HCT116 (cell line): ENCODE results near the gene CREB3. TPM values are rescaled to one million over a fixed set of nuclear protein-coding genes. Genes with fewer than 3 reads are reported as not detected.

Source experiments
- ATAC-seq: fragments of 200-7000 bp; cut with Tn5 transposase; 2 replicates; pipeline ENCODE4 v1.9.1; 2020; ENCODE audit warnings: mild to moderate bottlenecking, moderate library complexity
- BruUV-seq: library from RNA; stranded (reverse); fragments of 400-500 nt; replicated peaks from 2 replicates; lab custom pipeline; 2021; lab: Mats Ljungman, UMichigan
- CTCF ChIA-PET: fragments of 300-600 bp; sonication (Branson Sonifier 250); formaldehyde crosslinking; loops from one replicate; lab custom pipeline; 2021; ENCODE audit warnings: antibody characterized with exemption; lab: Charles Lee
- POLR2A ChIA-PET: fragments of 300-600, 350-600 bp; sonication (Branson Sonifier 250); formaldehyde crosslinking; loops from one replicate; lab custom pipeline; 2021; ENCODE audit warnings: antibody characterized with exemption; lab: Charles Lee
- RAD21 ChIA-PET, 2 experiments: fragments of 300-600 bp; sonication (Branson Sonifier 250); formaldehyde crosslinking; loops; one replicate each; lab custom pipeline; 2023; ENCODE audit warnings: low total read pairs in 2 of 2; ENCODE audit not compliant: uncharacterized antibody in 2 of 2, unreplicated experiment in 2 of 2, low non-redundant PET in 1 of 2; lab: Charles Lee
- DNase-seq: peaks from one replicate; pipeline ENCODE4 v3.0.0-alpha.2; 2010; ENCODE audit warnings: low read depth, low spot score
- H2AFZ ChIP-seq: fragments of 200-600 bp; shearing (Covaris generic), sonication (generic); 2 replicates; pipeline ENCODE4 v1.6.1; 2017; ENCODE audit warnings: low read depth, mixed run types, mixed read lengths, antibody characterized with exemption, low read length; ENCODE audit not compliant: poor library complexity, severe bottlenecking
- H3K27ac ChIP-seq: 2 replicates; pipeline ENCODE4 v1.5.1; 2012; ENCODE audit warnings: low read depth, low read length
- H3K27me3 ChIP-seq: fragments of 200-600 bp; sonication (generic); 2 replicates; pipeline ENCODE4 v1.6.1; 2016; ENCODE audit warnings: mixed run types, low read length, mixed read lengths; ENCODE audit not compliant: insufficient read depth
- H3K36me3 ChIP-seq, 2 experiments: fragments of 200-500 bp in 1 of 2; fragments of 200-600 bp in 1 of 2; sonication (Bioruptor generic) in 1 of 2; sonication (generic) in 1 of 2; 2 replicates each; pipeline versions ENCODE4 v1.5.1 to v1.6.1; 2014 to 2016; ENCODE audit warnings: low read length in 2 of 2, inconsistent platforms in 1 of 2, mixed read lengths in 1 of 2, mixed run types in 1 of 2; ENCODE audit not compliant: insufficient read depth in 2 of 2, control insufficient read depth in 1 of 2
- H3K4me1 ChIP-seq, 2 experiments: fragments of 200-600 bp in 1 of 2; sonication (generic) in 1 of 2; 2 replicates each; pipeline versions ENCODE4 v1.5.1 to v1.6.1; 2012 to 2017; ENCODE audit warnings: low read length in 2 of 2, inconsistent platforms in 1 of 2, mild to moderate bottlenecking in 1 of 2, mixed read lengths in 1 of 2, mixed run types in 1 of 2, moderate library complexity in 1 of 2; ENCODE audit not compliant: insufficient read depth in 2 of 2, control insufficient read depth in 1 of 2
- H3K4me2 ChIP-seq: fragments of 200-600 bp; sonication (generic); 2 replicates; pipeline ENCODE4 v1.6.1; 2017; ENCODE audit warnings: mixed run types, low read length, mixed read lengths
- H3K4me3 ChIP-seq, 2 experiments: fragments of 200-600 bp in 1 of 2; sonication (generic) in 1 of 2; replicated peaks in 1 of 2; 2 replicates each; pipeline ENCODE4 v1.5.1; 2011 to 2016; ENCODE audit warnings: low read length in 2 of 2, control low read depth in 1 of 2, low read depth in 1 of 2, mild to moderate bottlenecking in 1 of 2, mixed read lengths in 1 of 2, mixed run types in 1 of 2
- H3K79me2 ChIP-seq: fragments of 200-600 bp; sonication (generic); 2 replicates; pipeline ENCODE4 v1.6.1; 2017; ENCODE audit warnings: mild to moderate bottlenecking, mixed run types, low read length, moderate library complexity, mixed read lengths; ENCODE audit not compliant: insufficient read depth
- H3K9ac ChIP-seq: fragments of 200-600 bp; sonication (generic); 2 replicates; pipeline ENCODE4 v1.6.1; 2016; ENCODE audit warnings: low read length, mixed read lengths
- H3K9me2 ChIP-seq: fragments of 200-600 bp; sonication (generic), shearing (Covaris generic); 2 replicates; pipeline ENCODE4 v1.6.1; 2017; ENCODE audit warnings: mixed run types, mild to moderate bottlenecking, moderate library complexity; ENCODE audit not compliant: insufficient read depth
- H3K9me3 ChIP-seq, 2 experiments: fragments of 200-500 bp in 1 of 2; fragments of 200-600 bp in 1 of 2; sonication (Bioruptor generic) in 1 of 2; sonication (generic) in 1 of 2; 2 replicates each; pipeline ENCODE4 v1.6.1; 2014 to 2017; ENCODE audit warnings: low read length in 2 of 2, mixed read lengths in 2 of 2, inconsistent platforms in 1 of 2, low read depth in 1 of 2, mild to moderate bottlenecking in 1 of 2, mixed run types in 1 of 2, moderate library complexity in 1 of 2; ENCODE audit not compliant: control insufficient read depth in 1 of 2, insufficient read depth in 1 of 2
- H4K20me1 ChIP-seq: fragments of 200-600 bp; sonication (generic), shearing (Covaris generic); 2 replicates; pipeline ENCODE4 v1.6.1; 2017; ENCODE audit warnings: mixed run types, mild to moderate bottlenecking, moderate library complexity; ENCODE audit not compliant: insufficient read depth
- CBX3 ChIP-seq: IDR thresholded peaks from 2 replicates; pipeline ENCODE4 v1.6.1; 2012; ENCODE audit warnings: low read depth
- EGR1 ChIP-seq: IDR thresholded peaks from 2 replicates; pipeline ENCODE4 v1.6.1; 2012; ENCODE audit warnings: low read depth
- EZH2 ChIP-seq: fragments of 200-600 bp; sonication (generic); IDR thresholded peaks from 2 replicates; pipeline ENCODE4 v1.6.1; 2017; ENCODE audit warnings: antibody characterized with exemption, mixed run types
- EZH2phosphoT487 ChIP-seq: fragments of 200-600 bp; IDR thresholded peaks from 2 replicates; pipeline ENCODE4 v1.6.1; 2018; ENCODE audit warnings: antibody characterized with exemption, borderline replicate concordance
- SP1 ChIP-seq: IDR thresholded peaks from 2 replicates; pipeline ENCODE4 v1.6.1; 2012; ENCODE audit warnings: low read depth
- TCF7L2 ChIP-seq: IDR thresholded peaks from 2 replicates; pipeline ENCODE4 v1.7.0; 2011; ENCODE audit warnings: borderline replicate concordance, inconsistent platforms; ENCODE audit not compliant: insufficient read depth, insufficient read length; ENCODE audit errors: extremely low read depth
- YY1 ChIP-seq: IDR thresholded peaks from 2 replicates; pipeline ENCODE4 v1.6.1; 2011; ENCODE audit warnings: low read length, low read depth, moderate library complexity, mild to moderate bottlenecking; ENCODE audit not compliant: insufficient replicate concordance; ENCODE audit errors: extremely low read depth
- ZFX ChIP-seq: fragments of 450-650 bp; IDR thresholded peaks from 2 replicates; pipeline ENCODE4 v1.6.1; 2017
- ZNF274 ChIP-seq: fragments of 200-500 bp; sonication (Bioruptor generic); IDR thresholded peaks from 2 replicates; pipeline ENCODE4 v1.6.1; 2014; ENCODE audit warnings: mild to moderate bottlenecking, low read depth, low read length, inconsistent platforms
- intact Hi-C: fragments of 100-400 bp; cut with micrococcal nuclease; formaldehyde crosslinking; loops from 2 replicates; pipeline ENCODE4 v1.10.0; 2022
- total RNA-seq: library from RNA; stranded (reverse); gene quantifications from one replicate; pipeline ENCODE4 v1.2.1, GENCODE V29; 2021; ENCODE audit not compliant: unreplicated experiment
- TF ChIP-seq, protein P1 (sequence below), 3 experiments: fragments of 200-600 bp in 1 of 3; sonication (generic) in 1 of 3; IDR thresholded peaks in 2 of 3; conservative IDR thresholded peaks in 1 of 3; 2 replicates each; pipeline ENCODE4 v1.5.1; 2012 to 2017; ENCODE audit warnings: low read depth in 2 of 3, low read length in 2 of 3, antibody characterized with exemption in 1 of 3, borderline replicate concordance in 1 of 3, control low read depth in 1 of 3, mild to moderate bottlenecking in 1 of 3, mixed read lengths in 1 of 3, mixed run types in 1 of 3, moderate library complexity in 1 of 3; ENCODE audit not compliant: insufficient read depth in 1 of 3

The CREB3 gene
- total RNA-seq, 1 experiment from 2014 or later = 22.3 TPM

DNA sequence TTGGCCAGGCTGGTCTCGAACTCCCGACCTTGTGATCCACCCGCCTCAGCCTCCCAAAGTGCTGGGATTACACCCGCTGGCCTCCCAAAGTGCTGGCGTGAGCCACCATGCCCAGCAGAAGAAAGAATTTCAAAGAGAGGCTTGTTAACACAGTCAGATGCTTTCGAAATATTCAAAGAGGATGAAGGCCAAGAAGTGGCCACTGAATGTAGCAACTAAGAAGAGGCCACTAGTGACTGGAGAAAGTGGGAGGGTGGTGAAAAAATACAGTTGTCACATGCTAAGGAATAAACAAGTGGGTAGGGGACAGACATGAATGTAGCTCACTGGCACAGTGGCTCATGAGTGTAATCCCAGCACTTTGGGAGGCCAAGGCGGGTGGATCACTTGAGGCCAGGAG lies 29.8 kb upstream of the CREB3 start:
- ChIA-PET RAD21 (no interaction called here), CTCF (no interaction called here), POLR2A (no interaction called here)
- no peaks in the 10 kb centered on the region for H3K4me1 ChIP-seq
- H2AFZ ChIP-seq = no peak overlapping the region
- no peaks in the 10 kb centered on the region for H4K20me1 ChIP-seq
- H3K79me2 ChIP-seq = no peaks in the 10 kb centered on the region
- DNase-seq (no peak), ATAC-seq (no peak)
- intact Hi-C loops = no loop called here
- H3K4me3 ChIP-seq = no peak overlapping the region
- no peaks in the 10 kb centered on the region for H3K9me2 ChIP-seq
- H3K4me2 ChIP-seq = no peak overlapping the region
- no peak overlapping the region for H3K9ac ChIP-seq
- TF ChIP-seq, protein P1, sequence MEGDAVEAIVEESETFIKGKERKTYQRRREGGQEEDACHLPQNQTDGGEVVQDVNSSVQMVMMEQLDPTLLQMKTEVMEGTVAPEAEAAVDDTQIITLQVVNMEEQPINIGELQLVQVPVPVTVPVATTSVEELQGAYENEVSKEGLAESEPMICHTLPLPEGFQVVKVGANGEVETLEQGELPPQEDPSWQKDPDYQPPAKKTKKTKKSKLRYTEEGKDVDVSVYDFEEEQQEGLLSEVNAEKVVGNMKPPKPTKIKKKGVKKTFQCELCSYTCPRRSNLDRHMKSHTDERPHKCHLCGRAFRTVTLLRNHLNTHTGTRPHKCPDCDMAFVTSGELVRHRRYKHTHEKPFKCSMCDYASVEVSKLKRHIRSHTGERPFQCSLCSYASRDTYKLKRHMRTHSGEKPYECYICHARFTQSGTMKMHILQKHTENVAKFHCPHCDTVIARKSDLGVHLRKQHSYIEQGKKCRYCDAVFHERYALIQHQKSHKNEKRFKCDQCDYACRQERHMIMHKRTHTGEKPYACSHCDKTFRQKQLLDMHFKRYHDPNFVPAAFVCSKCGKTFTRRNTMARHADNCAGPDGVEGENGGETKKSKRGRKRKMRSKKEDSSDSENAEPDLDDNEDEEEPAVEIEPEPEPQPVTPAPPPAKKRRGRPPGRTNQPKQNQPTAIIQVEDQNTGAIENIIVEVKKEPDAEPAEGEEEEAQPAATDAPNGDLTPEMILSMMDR (IDR thresholded peaks at IDR 0.05 in 2 of 3, conservative IDR thresholded peaks at IDR 0.05 in 1 of 3; ENCODE audit: borderline replicate concordance in 1 of 3, insufficient read depth in 1 of 3, low read depth in 2 of 3, low read length in 2 of 3) = no peak
- TF ChIP-seq EZH2 (no peak), EGR1 (no peak), EZH2phosphoT487 (no peak), CBX3 (no peak), ZNF274 (no peak), SP1 (no peak)
- no peak overlapping the region for H3K27ac ChIP-seq
- peaks cover 64 to 86% of the 10 kb centered on the region in 2 experiments for H3K36me3 ChIP-seq
- BruUV-seq = no TSS peak
- no peaks in the 10 kb centered on the region for H3K9me3 ChIP-seq
- H3K27me3 ChIP-seq = no peaks in the 10 kb centered on the region

- H3K4me2 ChIP-seq = no peak overlapping the region
- DNase-seq = no peak
- BruUV-seq = TSS peak; percentile 44
- ATAC-seq = no peak
- RAD21 ChIA-PET = no interaction called here
- CTCF ChIA-PET = no interaction called here
- intact Hi-C loops = no loop called here
- H3K4me3 ChIP-seq = no peak overlapping the region
- no peak overlapping the region for H3K9ac ChIP-seq
- H3K27ac ChIP-seq = no peak overlapping the region
- H3K9me2 ChIP-seq = no peaks in the 10 kb centered on the region
- no peaks in the 10 kb centered on the region for H3K9me3 ChIP-seq
- H3K4me1 ChIP-seq = no peaks in the 10 kb centered on the region
- H3K79me2 ChIP-seq = no peaks in the 10 kb centered on the region
- POLR2A ChIA-PET = no interaction called here
- H4K20me1 ChIP-seq = no peaks in the 10 kb centered on the region
- H2AFZ ChIP-seq = no peak overlapping the region
- peaks cover 65 to 80% of the 10 kb centered on the region in 2 experiments for H3K36me3 ChIP-seq
- no peaks in the 10 kb centered on the region for H3K27me3 ChIP-seq
- TF ChIP-seq ZFX (no peak), TCF7L2 (no peak), YY1 (no peak)
- TF ChIP-seq, protein P1 (IDR thresholded peaks at IDR 0.05 in 2 of 3, conservative IDR thresholded peaks at IDR 0.05 in 1 of 3; ENCODE audit: borderline replicate concordance in 1 of 3, insufficient read depth in 1 of 3, low read depth in 2 of 3, low read length in 2 of 3) = no peak
These were observed 28.4 kb upstream of the CREB3 start for GRCh38 chr9:35703906-35704672.
